IMR-90 (cell line): ENCODE measurements around the gene DIP2A. TPM values are rescaled to one million over a fixed set of nuclear protein-coding genes. Genes with fewer than 3 reads are reported as not detected.

Experiments
- ATAC-seq: fragments of 200-7000 bp; cut with Tn5 transposase; 2 replicates; pipeline ENCODE4 v1.9.1; 2020; ENCODE audit warnings: low read depth, mild to moderate bottlenecking, moderate library complexity
- BruUV-seq: library from RNA; stranded (reverse); fragments of 400-500 nt; replicated peaks from 2 replicates; lab custom pipeline; 2021; lab: Mats Ljungman, UMichigan
- CTCF ChIA-PET: fragments of 300-600 bp; formaldehyde crosslinking; extraction: SDS; loops from one replicate; lab custom pipeline; 2021; ENCODE audit warnings: antibody characterized with exemption; lab: Yijun Ruan, JAX
- POLR2A ChIA-PET: fragments of 300-600 bp; sonication (Branson Sonifier 250); formaldehyde crosslinking; loops from one replicate; lab custom pipeline; 2022; ENCODE audit warnings: antibody characterized with exemption; ENCODE audit not compliant: unreplicated experiment; lab: Charles Lee
- DNase-seq: peaks from one replicate; pipeline ENCODE4 v3.0.0; 2013
- H2AFZ ChIP-seq: replicated peaks from 2 replicates; pipeline ENCODE3; 2013; ENCODE audit warnings: low read length, mild to moderate bottlenecking; ENCODE audit not compliant: poor library complexity
- H2AK5ac ChIP-seq: 2 replicates; pipeline ENCODE4 v1.6.1; 2013; ENCODE audit warnings: low read depth, low read length, inconsistent platforms
- H2AK9ac ChIP-seq: replicated peaks from 2 replicates; pipeline ENCODE3; 2013; ENCODE audit warnings: mild to moderate bottlenecking, low read depth, low read length, moderate library complexity; ENCODE audit not compliant: poor library complexity
- H2BK120ac ChIP-seq: 2 replicates; pipeline ENCODE4 v1.6.1; 2013; ENCODE audit warnings: low read depth, low read length, inconsistent platforms
- H2BK15ac ChIP-seq: 3 replicates; pipeline ENCODE4 v1.6.1; 2013; ENCODE audit warnings: low read depth, low read length, inconsistent platforms
- H2BK20ac ChIP-seq: 2 replicates; pipeline ENCODE4 v1.6.1; 2013; ENCODE audit warnings: low read depth, mild to moderate bottlenecking, inconsistent platforms, low read length, moderate library complexity
- H2BK5ac ChIP-seq: 2 replicates; pipeline ENCODE4 v1.6.1; 2013; ENCODE audit warnings: mild to moderate bottlenecking, low read depth, low read length, inconsistent platforms; ENCODE audit not compliant: poor library complexity, severe bottlenecking
- H3K14ac ChIP-seq: replicated peaks from 2 replicates; pipeline ENCODE4 v1.6.1; 2013; ENCODE audit warnings: low read depth, low read length, inconsistent platforms
- H3K18ac ChIP-seq: 2 replicates; pipeline ENCODE4 v1.6.1; 2013; ENCODE audit warnings: low read depth, low read length, control low read depth
- H3K23ac ChIP-seq: 2 replicates; pipeline ENCODE4 v1.6.1; 2013; ENCODE audit warnings: low read depth, low read length, inconsistent platforms
- H3K27ac ChIP-seq: 2 replicates; pipeline ENCODE4 v1.5.1; 2013; ENCODE audit warnings: mild to moderate bottlenecking, control low read depth, low read length; ENCODE audit not compliant: insufficient read depth
- H3K27me3 ChIP-seq: 2 replicates; pipeline ENCODE4 v1.6.1; 2013; ENCODE audit warnings: low read length; ENCODE audit not compliant: control insufficient read depth, insufficient read depth
- H3K36me3 ChIP-seq: 2 replicates; pipeline ENCODE4 v1.6.1; 2013; ENCODE audit warnings: low read length, mixed read lengths; ENCODE audit not compliant: control insufficient read depth, insufficient read depth
- H3K4ac ChIP-seq: 2 replicates; pipeline ENCODE4 v1.6.1; 2013; ENCODE audit warnings: low read depth, low read length, inconsistent platforms
- H3K4me1 ChIP-seq: 2 replicates; pipeline ENCODE4 v1.6.1; 2013; ENCODE audit warnings: low read length, mixed read lengths; ENCODE audit not compliant: control insufficient read depth, insufficient read depth
- H3K4me2 ChIP-seq: 2 replicates; pipeline ENCODE4 v1.6.1; 2013; ENCODE audit warnings: low read depth, mild to moderate bottlenecking, control low read depth, low read length, moderate library complexity
- H3K4me3 ChIP-seq: 2 replicates; pipeline ENCODE4 v1.5.1; 2013; ENCODE audit warnings: low read depth, mild to moderate bottlenecking, control low read depth, low read length, moderate library complexity; ENCODE audit not compliant: insufficient read depth
- H3K56ac ChIP-seq: 2 replicates; pipeline ENCODE4 v1.6.1; 2013; ENCODE audit warnings: low read length, inconsistent platforms; ENCODE audit not compliant: insufficient read depth; ENCODE audit errors: extremely low read depth
- H3K79me1 ChIP-seq, 2 experiments: 2 replicates each; pipeline ENCODE4 v1.6.1; 2013; ENCODE audit warnings: low read length in 2 of 2, inconsistent platforms in 1 of 2, low read depth in 1 of 2
- H3K9ac ChIP-seq: 2 replicates; pipeline ENCODE4 v1.6.1; 2013; ENCODE audit warnings: low read depth, low read length, control low read depth
- H3K9me1 ChIP-seq: 2 replicates; pipeline ENCODE4 v1.6.1; 2013; ENCODE audit warnings: low read length, inconsistent platforms; ENCODE audit not compliant: insufficient read depth
- H3K9me3 ChIP-seq: 2 replicates; pipeline ENCODE4 v1.6.1; 2013; ENCODE audit warnings: low read length; ENCODE audit not compliant: control insufficient read depth, insufficient read depth
- H4K20me1 ChIP-seq: 2 replicates; pipeline ENCODE4 v1.6.1; 2013; ENCODE audit warnings: low read length, inconsistent platforms; ENCODE audit not compliant: insufficient read depth
- H4K5ac ChIP-seq: 2 replicates; pipeline ENCODE4 v1.6.1; 2013; ENCODE audit warnings: mild to moderate bottlenecking, low read depth, low read length, control low read depth
- H4K8ac ChIP-seq, 2 experiments: 2 replicates each; pipeline ENCODE4 v1.6.1; 2013; ENCODE audit warnings: low read depth in 2 of 2, low read length in 2 of 2, control low read depth in 1 of 2, inconsistent platforms in 1 of 2
- H4K91ac ChIP-seq: 2 replicates; pipeline ENCODE4 v1.6.1; 2013; ENCODE audit warnings: low read depth, low read length, inconsistent platforms; ENCODE audit not compliant: insufficient read depth
- BHLHE40 ChIP-seq: fragments of 150-350 bp; IDR thresholded peaks from 2 replicates; pipeline ENCODE4 v1.6.1; 2016; ENCODE audit warnings: mild to moderate bottlenecking, low read depth, low read length
- CEBPB ChIP-seq: IDR thresholded peaks from 2 replicates; pipeline ENCODE4 v1.6.1; 2012; ENCODE audit warnings: low read depth, low read length, improper control_type of control experiment
- CHD1 ChIP-seq: IDR thresholded peaks from 2 replicates; pipeline ENCODE4 v1.6.1; 2012; ENCODE audit warnings: low read depth, low read length, improper control_type of control experiment
- FOS ChIP-seq: fragments of 150-350 bp; IDR thresholded peaks from 2 replicates; pipeline ENCODE4 v1.6.1; 2016; ENCODE audit warnings: low read depth, low read length
- MAFK ChIP-seq: IDR thresholded peaks from 2 replicates; pipeline ENCODE4 v1.6.1; 2012; ENCODE audit warnings: low read depth, low read length, improper control_type of control experiment
- MAZ ChIP-seq: IDR thresholded peaks from 2 replicates; pipeline ENCODE4 v1.6.1; 2012; ENCODE audit warnings: low read depth, mild to moderate bottlenecking, low read length, improper control_type of control experiment, moderate library complexity, borderline replicate concordance
- MXI1 ChIP-seq: IDR thresholded peaks from 2 replicates; pipeline ENCODE4 v1.6.1; 2012; ENCODE audit warnings: low read depth, mild to moderate bottlenecking, low read length, moderate library complexity, borderline replicate concordance
- NFE2L2 ChIP-seq: fragments of 150-350 bp; IDR thresholded peaks from 2 replicates; pipeline ENCODE4 v1.6.1; 2016; ENCODE audit warnings: low read depth, mild to moderate bottlenecking, low read length
- POLR2A ChIP-seq: IDR thresholded peaks from 2 replicates; pipeline ENCODE4 v1.6.1; 2012; ENCODE audit warnings: mild to moderate bottlenecking, low read depth, low read length
- RAD21 ChIP-seq: IDR thresholded peaks from 2 replicates; pipeline ENCODE4 v1.6.1; 2012; ENCODE audit warnings: low read length, improper control_type of control experiment
- RCOR1 ChIP-seq: IDR thresholded peaks from 2 replicates; pipeline ENCODE4 v1.6.1; 2012; ENCODE audit warnings: mild to moderate bottlenecking, low read length, improper control_type of control experiment; ENCODE audit not compliant: insufficient replicate concordance
- RFX5 ChIP-seq: IDR thresholded peaks from 2 replicates; pipeline ENCODE4 v1.8.0; 2012; ENCODE audit warnings: low read depth, mild to moderate bottlenecking, low read length, moderate library complexity
- SMC3 ChIP-seq: fragments of 150-350 bp; IDR thresholded peaks from 2 replicates; pipeline ENCODE4 v1.6.1; 2016; ENCODE audit warnings: low read depth, mild to moderate bottlenecking, antibody characterized with exemption, low read length, moderate library complexity
- WGBS, 2 experiments: methylation state at CpG; one replicate each; pipeline versions ENCODE4 v1.1.5 to v1.1.7; 2013; ENCODE audit warnings: missing lambda C conversion rate in 2 of 2; ENCODE audit not compliant: insufficient read length in 1 of 2; ENCODE audit errors: extremely low coverage in 2 of 2; 5-methylcytosine and 5-hydroxymethylcytosine counted together
- dilution Hi-C: fragments of 300-500 bp; cut with HindIII; formaldehyde crosslinking; loops from one replicate; pipeline ENCODE4 v1.14.3; 2018; ENCODE audit warnings: low sequenced_read_pairs; ENCODE audit not compliant: unreplicated experiment
- in situ Hi-C: fragments of 300-500 bp; cut with MboI; formaldehyde crosslinking; loops from 3 replicates; pipeline ENCODE4 v1.14.3; 2019; ENCODE audit warnings: low sequenced_read_pairs, inconsistent platforms, mixed read lengths
- intact Hi-C: fragments of 100-400 bp; cut with micrococcal nuclease; formaldehyde crosslinking; loops from 2 replicates; pipeline ENCODE4 v1.10.0; 2022
- polyA plus RNA-seq, 3 experiments: library from polyadenylated mRNA; depleted of rRNA; stranded (reverse); fragments of >200 nt; gene quantifications; 2 replicates each; pipeline ENCODE4 v1.2.3, GENCODE V29; 2012; ENCODE audit warnings: low replicate concordance in 1 of 3
- total RNA-seq: library from RNA; depleted of rRNA; stranded (reverse); fragments of >200 nt; gene quantifications from 2 replicates; pipeline ENCODE4 v1.2.3, GENCODE V29; 2012
- TF ChIP-seq, protein P1 (sequence below): fragments of 150-350 bp; IDR thresholded peaks from 2 replicates; pipeline ENCODE4 v1.6.1; 2017; ENCODE audit warnings: mild to moderate bottlenecking, antibody characterized with exemption, low read length, low read depth
- TF ChIP-seq, protein P2 (sequence below): fragments of 150-350 bp; IDR thresholded peaks from 2 replicates; pipeline ENCODE4 v1.6.1; 2016; ENCODE audit warnings: low read depth, mild to moderate bottlenecking, low read length, moderate library complexity, borderline replicate concordance
- TF ChIP-seq, protein P3 (sequence below): conservative IDR thresholded peaks from 2 replicates; pipeline ENCODE4 v1.5.1; 2012; ENCODE audit warnings: mild to moderate bottlenecking, low read depth, low read length, improper control_type of control experiment

Gene DIP2A
- total and polyA plus RNA-seq, 2 of the 4 experiments (the other 2 are of a cell fraction): 17.9 to 24.3 TPM

GRCh38 chr21:46414965-46415275 is 43.8 kb upstream of the DIP2A start:
- no peak overlapping the region for H4K91ac ChIP-seq
- no peaks in the 10 kb centered on the region for H3K79me1 ChIP-seq
- H4K20me1 ChIP-seq: no peaks in the 10 kb centered on the region
- no peak overlapping the region for H3K4ac ChIP-seq
- intact Hi-C loops: no loop called here
- H3K4me1 ChIP-seq: no peaks in the 10 kb centered on the region
- no peak overlapping the region for H3K4me2 ChIP-seq
- no peaks in the 10 kb centered on the region for H3K27me3 ChIP-seq
- H2BK15ac ChIP-seq: no peak overlapping the region
- no peak overlapping the region for H2AK9ac ChIP-seq
- ChIA-PET CTCF (no interaction called here), POLR2A (no interaction called here)
- BruUV-seq: no TSS peak
- no peak for ATAC-seq
- H3K9me3 ChIP-seq: no peaks in the 10 kb centered on the region
- no peak overlapping the region for H3K18ac ChIP-seq
- H2AK5ac ChIP-seq: no peak overlapping the region
- dilution Hi-C loops: no loop called here
- no peak overlapping the region for H4K8ac ChIP-seq
- no peak overlapping the region for H2AFZ ChIP-seq
- H3K9me1 ChIP-seq: no peaks in the 10 kb centered on the region
- WGBS, 2 experiments: 100% methylated on average over 3 of the region's 13 CpGs; no CpG with 5 or more reads in 1 of the 2 experiments
- TF ChIP-seq, protein P1, sequence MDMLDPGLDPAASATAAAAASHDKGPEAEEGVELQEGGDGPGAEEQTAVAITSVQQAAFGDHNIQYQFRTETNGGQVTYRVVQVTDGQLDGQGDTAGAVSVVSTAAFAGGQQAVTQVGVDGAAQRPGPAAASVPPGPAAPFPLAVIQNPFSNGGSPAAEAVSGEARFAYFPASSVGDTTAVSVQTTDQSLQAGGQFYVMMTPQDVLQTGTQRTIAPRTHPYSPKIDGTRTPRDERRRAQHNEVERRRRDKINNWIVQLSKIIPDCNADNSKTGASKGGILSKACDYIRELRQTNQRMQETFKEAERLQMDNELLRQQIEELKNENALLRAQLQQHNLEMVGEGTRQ: no peak
- TF ChIP-seq, protein P2, sequence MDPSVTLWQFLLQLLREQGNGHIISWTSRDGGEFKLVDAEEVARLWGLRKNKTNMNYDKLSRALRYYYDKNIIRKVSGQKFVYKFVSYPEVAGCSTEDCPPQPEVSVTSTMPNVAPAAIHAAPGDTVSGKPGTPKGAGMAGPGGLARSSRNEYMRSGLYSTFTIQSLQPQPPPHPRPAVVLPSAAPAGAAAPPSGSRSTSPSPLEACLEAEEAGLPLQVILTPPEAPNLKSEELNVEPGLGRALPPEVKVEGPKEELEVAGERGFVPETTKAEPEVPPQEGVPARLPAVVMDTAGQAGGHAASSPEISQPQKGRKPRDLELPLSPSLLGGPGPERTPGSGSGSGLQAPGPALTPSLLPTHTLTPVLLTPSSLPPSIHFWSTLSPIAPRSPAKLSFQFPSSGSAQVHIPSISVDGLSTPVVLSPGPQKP: no peak
- TF ChIP-seq NFE2L2 (no peak), FOS (no peak), MAFK (no peak), CHD1 (no peak), RAD21 (no peak), SMC3 (no peak), MAZ (no peak), POLR2A (no peak), BHLHE40 (no peak), CEBPB (no peak), RFX5 (no peak), MXI1 (no peak), RCOR1 (no peak)
- TF ChIP-seq, protein P3, sequence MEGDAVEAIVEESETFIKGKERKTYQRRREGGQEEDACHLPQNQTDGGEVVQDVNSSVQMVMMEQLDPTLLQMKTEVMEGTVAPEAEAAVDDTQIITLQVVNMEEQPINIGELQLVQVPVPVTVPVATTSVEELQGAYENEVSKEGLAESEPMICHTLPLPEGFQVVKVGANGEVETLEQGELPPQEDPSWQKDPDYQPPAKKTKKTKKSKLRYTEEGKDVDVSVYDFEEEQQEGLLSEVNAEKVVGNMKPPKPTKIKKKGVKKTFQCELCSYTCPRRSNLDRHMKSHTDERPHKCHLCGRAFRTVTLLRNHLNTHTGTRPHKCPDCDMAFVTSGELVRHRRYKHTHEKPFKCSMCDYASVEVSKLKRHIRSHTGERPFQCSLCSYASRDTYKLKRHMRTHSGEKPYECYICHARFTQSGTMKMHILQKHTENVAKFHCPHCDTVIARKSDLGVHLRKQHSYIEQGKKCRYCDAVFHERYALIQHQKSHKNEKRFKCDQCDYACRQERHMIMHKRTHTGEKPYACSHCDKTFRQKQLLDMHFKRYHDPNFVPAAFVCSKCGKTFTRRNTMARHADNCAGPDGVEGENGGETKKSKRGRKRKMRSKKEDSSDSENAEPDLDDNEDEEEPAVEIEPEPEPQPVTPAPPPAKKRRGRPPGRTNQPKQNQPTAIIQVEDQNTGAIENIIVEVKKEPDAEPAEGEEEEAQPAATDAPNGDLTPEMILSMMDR: no peak
- no peak overlapping the region for H2BK5ac ChIP-seq
- no peak overlapping the region for H3K27ac ChIP-seq
- no peak overlapping the region for H3K9ac ChIP-seq
- no peak overlapping the region for H3K23ac ChIP-seq
- H3K36me3 ChIP-seq: peaks cover 42% of the 10 kb centered on the region
- DNase-seq: no peak
- in situ Hi-C loops: no loop called here
- no peak overlapping the region for H2BK120ac ChIP-seq
- no peak overlapping the region for H3K14ac ChIP-seq
- H3K4me3 ChIP-seq: no peak overlapping the region
- no peak overlapping the region for H3K56ac ChIP-seq
- no peak overlapping the region for H4K5ac ChIP-seq
- no peak overlapping the region for H2BK20ac ChIP-seq
